HCT116 (cell line): Measurements from ENCODE around the gene KHDRBS1. TPM values are rescaled to one million over a fixed set of nuclear protein-coding genes. Genes with fewer than 3 reads are reported as not detected.

Experiments
- ATAC-seq: fragments of 200-7000 bp; cut with Tn5 transposase; 2 replicates; pipeline ENCODE4 v1.9.1; 2020; ENCODE audit warnings: mild to moderate bottlenecking, moderate library complexity
- BruUV-seq: library from RNA; stranded (reverse); fragments of 400-500 nt; replicated peaks from 2 replicates; lab custom pipeline; 2021; lab: Mats Ljungman, UMichigan
- CTCF ChIA-PET: fragments of 300-600 bp; sonication (Branson Sonifier 250); formaldehyde crosslinking; loops from one replicate; lab custom pipeline; 2021; ENCODE audit warnings: antibody characterized with exemption; lab: Charles Lee
- POLR2A ChIA-PET: fragments of 300-600, 350-600 bp; sonication (Branson Sonifier 250); formaldehyde crosslinking; loops from one replicate; lab custom pipeline; 2021; ENCODE audit warnings: antibody characterized with exemption; lab: Charles Lee
- RAD21 ChIA-PET, 2 experiments: fragments of 300-600 bp; sonication (Branson Sonifier 250); formaldehyde crosslinking; loops; one replicate each; lab custom pipeline; 2023; ENCODE audit warnings: low total read pairs in 2 of 2; ENCODE audit not compliant: uncharacterized antibody in 2 of 2, unreplicated experiment in 2 of 2, low non-redundant PET in 1 of 2; lab: Charles Lee
- DNase-seq: peaks from one replicate; pipeline ENCODE4 v3.0.0-alpha.2; 2010; ENCODE audit warnings: low read depth, low spot score
- H2AFZ ChIP-seq: fragments of 200-600 bp; shearing (Covaris generic), sonication (generic); 2 replicates; pipeline ENCODE4 v1.6.1; 2017; ENCODE audit warnings: low read depth, mixed run types, mixed read lengths, antibody characterized with exemption, low read length; ENCODE audit not compliant: poor library complexity, severe bottlenecking
- H3K27ac ChIP-seq: 2 replicates; pipeline ENCODE4 v1.5.1; 2012; ENCODE audit warnings: low read depth, low read length
- H3K27me3 ChIP-seq: fragments of 200-600 bp; sonication (generic); 2 replicates; pipeline ENCODE4 v1.6.1; 2016; ENCODE audit warnings: mixed run types, low read length, mixed read lengths; ENCODE audit not compliant: insufficient read depth
- H3K36me3 ChIP-seq, 2 experiments: fragments of 200-500 bp in 1 of 2; fragments of 200-600 bp in 1 of 2; sonication (Bioruptor generic) in 1 of 2; sonication (generic) in 1 of 2; 2 replicates each; pipeline versions ENCODE4 v1.5.1 to v1.6.1; 2014 to 2016; ENCODE audit warnings: low read length in 2 of 2, inconsistent platforms in 1 of 2, mixed read lengths in 1 of 2, mixed run types in 1 of 2; ENCODE audit not compliant: insufficient read depth in 2 of 2, control insufficient read depth in 1 of 2
- H3K4me1 ChIP-seq, 2 experiments: fragments of 200-600 bp in 1 of 2; sonication (generic) in 1 of 2; 2 replicates each; pipeline versions ENCODE4 v1.5.1 to v1.6.1; 2012 to 2017; ENCODE audit warnings: low read length in 2 of 2, inconsistent platforms in 1 of 2, mild to moderate bottlenecking in 1 of 2, mixed read lengths in 1 of 2, mixed run types in 1 of 2, moderate library complexity in 1 of 2; ENCODE audit not compliant: insufficient read depth in 2 of 2, control insufficient read depth in 1 of 2
- H3K4me2 ChIP-seq: fragments of 200-600 bp; sonication (generic); 2 replicates; pipeline ENCODE4 v1.6.1; 2017; ENCODE audit warnings: mixed run types, low read length, mixed read lengths
- H3K4me3 ChIP-seq, 2 experiments: fragments of 200-600 bp in 1 of 2; sonication (generic) in 1 of 2; replicated peaks in 1 of 2; 2 replicates each; pipeline ENCODE4 v1.5.1; 2011 to 2016; ENCODE audit warnings: low read length in 2 of 2, control low read depth in 1 of 2, low read depth in 1 of 2, mild to moderate bottlenecking in 1 of 2, mixed read lengths in 1 of 2, mixed run types in 1 of 2
- H3K79me2 ChIP-seq: fragments of 200-600 bp; sonication (generic); 2 replicates; pipeline ENCODE4 v1.6.1; 2017; ENCODE audit warnings: mild to moderate bottlenecking, mixed run types, low read length, moderate library complexity, mixed read lengths; ENCODE audit not compliant: insufficient read depth
- H3K9ac ChIP-seq: fragments of 200-600 bp; sonication (generic); 2 replicates; pipeline ENCODE4 v1.6.1; 2016; ENCODE audit warnings: low read length, mixed read lengths
- H3K9me2 ChIP-seq: fragments of 200-600 bp; sonication (generic), shearing (Covaris generic); 2 replicates; pipeline ENCODE4 v1.6.1; 2017; ENCODE audit warnings: mixed run types, mild to moderate bottlenecking, moderate library complexity; ENCODE audit not compliant: insufficient read depth
- H3K9me3 ChIP-seq, 2 experiments: fragments of 200-500 bp in 1 of 2; fragments of 200-600 bp in 1 of 2; sonication (Bioruptor generic) in 1 of 2; sonication (generic) in 1 of 2; 2 replicates each; pipeline ENCODE4 v1.6.1; 2014 to 2017; ENCODE audit warnings: low read length in 2 of 2, mixed read lengths in 2 of 2, inconsistent platforms in 1 of 2, low read depth in 1 of 2, mild to moderate bottlenecking in 1 of 2, mixed run types in 1 of 2, moderate library complexity in 1 of 2; ENCODE audit not compliant: control insufficient read depth in 1 of 2, insufficient read depth in 1 of 2
- H4K20me1 ChIP-seq: fragments of 200-600 bp; sonication (generic), shearing (Covaris generic); 2 replicates; pipeline ENCODE4 v1.6.1; 2017; ENCODE audit warnings: mixed run types, mild to moderate bottlenecking, moderate library complexity; ENCODE audit not compliant: insufficient read depth
- CTCF ChIP-seq, 3 experiments: fragments of 200-600 bp in 1 of 3; sonication (generic) in 1 of 3; IDR thresholded peaks in 2 of 3; conservative IDR thresholded peaks in 1 of 3; 2 replicates each; pipeline ENCODE4 v1.5.1; 2012 to 2017; ENCODE audit warnings: low read depth in 2 of 3, low read length in 2 of 3, antibody characterized with exemption in 1 of 3, borderline replicate concordance in 1 of 3, control low read depth in 1 of 3, mild to moderate bottlenecking in 1 of 3, mixed read lengths in 1 of 3, mixed run types in 1 of 3, moderate library complexity in 1 of 3; ENCODE audit not compliant: insufficient read depth in 1 of 3
- ELF1 ChIP-seq: IDR thresholded peaks from 2 replicates; pipeline ENCODE4 v1.6.1; 2012; ENCODE audit warnings: low read depth, borderline replicate concordance
- EZH2 ChIP-seq: fragments of 200-600 bp; sonication (generic); IDR thresholded peaks from 2 replicates; pipeline ENCODE4 v1.6.1; 2017; ENCODE audit warnings: antibody characterized with exemption, mixed run types
- JUND ChIP-seq: IDR thresholded peaks from 2 replicates; pipeline ENCODE4 v1.6.1; 2012
- POLR2A ChIP-seq: IDR thresholded peaks from 2 replicates; pipeline ENCODE4 v1.7.0; 2011; ENCODE audit warnings: borderline replicate concordance; ENCODE audit not compliant: insufficient read depth, insufficient read length; ENCODE audit errors: extremely low read depth
- POLR2AphosphoS5 ChIP-seq: IDR thresholded peaks from 2 replicates; pipeline ENCODE4 v1.6.1; 2011; ENCODE audit warnings: mild to moderate bottlenecking, low read depth, low read length, moderate library complexity
- REST ChIP-seq: IDR thresholded peaks from 2 replicates; pipeline ENCODE4 v1.6.1; 2012; ENCODE audit warnings: low read depth
- SP1 ChIP-seq: IDR thresholded peaks from 2 replicates; pipeline ENCODE4 v1.6.1; 2012; ENCODE audit warnings: low read depth
- SRF ChIP-seq: IDR thresholded peaks from 2 replicates; pipeline ENCODE4 v1.6.1; 2012; ENCODE audit warnings: low read depth
- YY1 ChIP-seq: IDR thresholded peaks from 2 replicates; pipeline ENCODE4 v1.6.1; 2011; ENCODE audit warnings: low read length, low read depth, moderate library complexity, mild to moderate bottlenecking; ENCODE audit not compliant: insufficient replicate concordance; ENCODE audit errors: extremely low read depth
- ZFX ChIP-seq: fragments of 450-650 bp; IDR thresholded peaks from 2 replicates; pipeline ENCODE4 v1.6.1; 2017
- ZNF274 ChIP-seq: fragments of 200-500 bp; sonication (Bioruptor generic); IDR thresholded peaks from 2 replicates; pipeline ENCODE4 v1.6.1; 2014; ENCODE audit warnings: mild to moderate bottlenecking, low read depth, low read length, inconsistent platforms
- intact Hi-C: fragments of 100-400 bp; cut with micrococcal nuclease; formaldehyde crosslinking; loops from 2 replicates; pipeline ENCODE4 v1.10.0; 2022
- total RNA-seq: library from RNA; stranded (reverse); gene quantifications from one replicate; pipeline ENCODE4 v1.2.1, GENCODE V29; 2021; ENCODE audit not compliant: unreplicated experiment

Gene KHDRBS1
- total RNA-seq, 1 experiment from 2014 or later, result 215 TPM

GRCh38 chr1:32025515-32025914 lies 11.8 kb downstream of the KHDRBS1 start:
- no peak for DNase-seq
- H3K27me3 ChIP-seq, result no peaks in the 10 kb centered on the region
- no peak overlapping the region for H3K27ac ChIP-seq
- TF ChIP-seq ZFX (no peak), ZNF274 (no peak), YY1 (no peak), CTCF (IDR thresholded peaks at IDR 0.05 in 2 of 3, conservative IDR thresholded peaks at IDR 0.05 in 1 of 3; ENCODE audit: borderline replicate concordance in 1 of 3, insufficient read depth in 1 of 3, low read depth in 2 of 3, low read length in 2 of 3) (no peak), POLR2A (no peak), SP1 (no peak), POLR2AphosphoS5 (no peak)
- CTCF ChIA-PET, result no interaction called here
- H3K9me3 ChIP-seq, result no peaks in the 10 kb centered on the region
- H4K20me1 ChIP-seq, result peaks cover 34% of the 10 kb centered on the region
- no peak overlapping the region for H3K9ac ChIP-seq
- no peak overlapping the region for H3K4me3 ChIP-seq
- intact Hi-C loops, result no loop called here
- ATAC-seq, result no peak
- no peak overlapping the region for H3K4me2 ChIP-seq
- H2AFZ ChIP-seq, result no peak overlapping the region
- peaks cover 100% of the 10 kb centered on the region for H3K79me2 ChIP-seq
- peaks cover 5 to 11% of the 10 kb centered on the region in 2 experiments; a peak in 3 of 4 replicates for H3K36me3 ChIP-seq
- no peaks in the 10 kb centered on the region for H3K9me2 ChIP-seq
- BruUV-seq, result no TSS peak
- H3K4me1 ChIP-seq, result no peaks in the 10 kb centered on the region
- POLR2A ChIA-PET, result no interaction called here
- RAD21 ChIA-PET, result interaction anchor here in 1 of 2 experiments (0.6 kb wide), 1 partner anchor 58 kb away, joined by 10 read pairs; no protein-coding TSS in a partner anchor

- H4K20me1 ChIP-seq, result peaks cover 32% of the 10 kb centered on the region
- H3K4me2 ChIP-seq, result no peak overlapping the region
Observed at GRCh38 chr1:32028746-32029145, 15.1 kb downstream of the KHDRBS1 start.

More at GRCh38 chr1:32028746-32029145, 15.1 kb downstream of the KHDRBS1 start:
- Histone ChIP-seq H3K4me1 (no peaks in the 10 kb centered on the region), H3K79me2 (peaks cover 100% of the 10 kb centered on the region), H3K27me3 (no peaks in the 10 kb centered on the region), H3K9ac (no peak overlapping the region), H3K9me2 (no peaks in the 10 kb centered on the region)
- no peak for ATAC-seq
- intact Hi-C loops, result no loop called here
- TF ChIP-seq ZFX (no peak), REST (no peak), EZH2 (no peak), ELF1 (no peak), SP1 (no peak), ZNF274 (no peak), SRF (no peak), JUND (no peak)
- TF ChIP-seq, all 23 proteins: peak for 0
- H3K4me3 ChIP-seq, result no peak overlapping the region
- H3K9me3 ChIP-seq, result no peaks in the 10 kb centered on the region
- CTCF ChIA-PET, result no interaction called here
- POLR2A ChIA-PET, result no interaction called here
- RAD21 ChIA-PET, result no interaction called here
- no peak overlapping the region for H2AFZ ChIP-seq
- no TSS peak for BruUV-seq
- no peak for DNase-seq
- H3K36me3 ChIP-seq, result peaks cover 34 to 37% of the 10 kb centered on the region in 2 experiments
- no peak overlapping the region for H3K27ac ChIP-seq
